Stimulated activated naive CD4-positive, alpha-beta T cell (primary cell): ENCODE data around the gene ARHGAP5.

ENCODE experiments used
- DNase-seq, 6 experiments: peaks; one replicate each; lab custom pipeline; 2025; lab: John Stamatoyannopoulos, UW

Gene ARHGAP5

DNA sequence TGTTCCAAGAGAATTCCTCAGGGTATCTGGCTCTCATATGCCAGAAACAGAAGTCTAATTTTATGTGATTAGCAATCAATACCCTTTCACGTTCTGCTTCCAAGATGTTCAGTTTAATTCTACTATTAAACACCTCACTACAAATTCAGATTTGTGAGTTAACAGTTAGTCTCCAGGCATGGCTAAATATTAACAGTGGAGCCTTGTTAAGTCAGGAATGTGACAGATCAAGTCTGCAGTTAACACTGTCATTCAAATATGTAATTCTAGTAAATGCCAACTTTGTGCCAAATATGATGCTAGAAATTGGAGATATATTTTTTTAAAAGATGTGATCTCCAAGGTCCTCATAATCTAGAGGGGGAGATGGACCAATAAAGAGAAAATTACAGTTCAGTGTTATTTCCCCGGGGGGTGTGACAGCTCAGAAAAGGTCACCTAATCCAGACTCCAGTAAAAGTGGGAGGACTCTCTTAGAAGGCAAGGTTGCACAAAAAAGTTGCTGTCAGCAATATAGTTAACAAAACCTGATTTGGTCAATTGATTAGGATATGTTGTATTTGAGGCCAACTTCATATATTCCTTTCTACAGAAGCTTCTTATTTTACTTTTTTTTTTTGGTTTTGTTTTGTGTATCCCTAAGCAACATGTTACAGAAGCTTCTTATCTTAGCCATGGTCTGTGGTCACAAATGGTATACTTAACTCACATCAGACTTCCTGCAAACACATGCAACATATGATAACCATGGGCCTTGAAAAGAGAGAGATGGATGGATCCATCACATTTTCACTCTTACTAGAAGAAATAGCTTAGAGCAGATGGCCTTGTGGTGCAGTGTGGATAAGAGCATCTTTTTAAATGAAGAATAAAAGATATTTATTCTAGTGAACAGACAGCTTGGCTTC lies 106.3 kb downstream of the ARHGAP5 start:
- no peak for DNase-seq

DNA sequence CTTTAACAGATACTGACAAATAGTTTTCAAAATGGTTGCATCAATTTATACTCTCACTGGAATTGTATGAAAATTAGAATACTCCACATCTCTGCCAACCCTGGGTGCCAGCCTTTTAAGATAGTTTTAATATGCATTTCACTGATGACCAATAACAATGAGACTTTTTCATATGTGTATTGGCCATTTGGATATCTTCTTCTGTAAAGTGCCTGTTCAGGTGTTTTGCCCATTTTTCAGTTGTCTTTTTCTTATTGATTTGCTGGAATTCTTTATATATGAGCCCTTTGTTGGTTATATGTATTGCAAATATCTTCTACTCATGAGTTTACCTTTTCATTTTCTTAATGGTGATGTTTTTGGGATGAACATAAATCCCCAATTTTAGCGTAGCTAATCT lies 108.0 kb downstream of the ARHGAP5 start:
- DNase-seq = no peak

DNA sequence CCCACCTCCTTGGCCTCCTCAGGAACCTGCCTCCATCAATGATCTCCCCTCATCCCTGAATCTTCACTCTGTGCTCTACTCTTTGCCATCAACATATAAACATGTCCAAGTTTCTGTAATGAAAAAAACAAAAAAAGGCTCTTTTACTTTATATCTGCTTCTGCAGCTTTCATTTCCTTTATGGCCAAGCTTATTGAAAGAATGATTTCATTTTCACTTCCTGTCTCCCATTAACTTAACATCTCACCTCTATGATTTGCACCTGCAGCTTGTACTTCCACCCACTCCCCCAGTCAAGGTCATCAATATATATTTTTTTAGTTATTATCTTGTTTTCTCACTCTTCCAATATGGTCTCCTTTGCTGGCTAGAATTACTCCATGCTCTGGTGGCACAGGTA lies 109.1 kb downstream of the ARHGAP5 start:
- DNase-seq = no peak

DNA sequence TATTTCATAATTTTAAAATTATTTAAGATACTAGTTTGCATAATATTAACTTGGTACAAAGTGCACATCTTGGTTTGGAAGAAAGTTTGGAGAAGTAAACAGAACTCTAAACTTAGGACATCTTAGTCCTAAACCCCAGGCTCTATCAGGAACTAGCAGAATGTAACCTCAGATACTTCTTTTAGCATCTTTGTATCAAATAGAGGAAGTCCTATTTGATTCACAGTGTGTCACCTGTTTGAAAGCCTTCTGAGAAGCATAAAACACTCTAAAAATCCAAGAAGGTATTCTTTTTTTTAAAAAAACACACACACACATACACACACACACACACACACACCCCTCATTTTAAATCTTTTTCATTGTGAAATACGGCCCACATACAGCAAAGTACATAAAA lies 112.7 kb downstream of the ARHGAP5 start:
- DNase-seq = no peak

DNA sequence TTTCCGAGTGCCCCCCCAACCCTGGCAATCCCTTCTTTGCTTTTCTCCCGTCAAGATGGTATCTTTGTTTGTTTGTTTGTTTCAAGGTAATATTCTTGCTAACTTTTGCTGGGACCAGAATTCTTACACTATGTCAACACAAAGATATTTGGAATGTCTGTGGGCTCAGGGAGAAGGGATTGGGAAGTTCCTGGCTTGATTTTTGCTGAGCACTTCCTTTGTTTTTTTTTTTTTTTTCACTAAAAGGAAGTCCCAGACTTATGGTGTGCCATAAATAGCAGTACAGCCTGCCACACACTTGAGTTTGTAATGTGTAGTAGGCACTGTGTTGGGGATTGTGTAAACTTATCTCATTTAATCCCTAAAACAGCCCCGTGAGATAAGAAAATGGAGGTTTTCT lies 113.6 kb downstream of the ARHGAP5 start:
- DNase-seq = no peak

DNA sequence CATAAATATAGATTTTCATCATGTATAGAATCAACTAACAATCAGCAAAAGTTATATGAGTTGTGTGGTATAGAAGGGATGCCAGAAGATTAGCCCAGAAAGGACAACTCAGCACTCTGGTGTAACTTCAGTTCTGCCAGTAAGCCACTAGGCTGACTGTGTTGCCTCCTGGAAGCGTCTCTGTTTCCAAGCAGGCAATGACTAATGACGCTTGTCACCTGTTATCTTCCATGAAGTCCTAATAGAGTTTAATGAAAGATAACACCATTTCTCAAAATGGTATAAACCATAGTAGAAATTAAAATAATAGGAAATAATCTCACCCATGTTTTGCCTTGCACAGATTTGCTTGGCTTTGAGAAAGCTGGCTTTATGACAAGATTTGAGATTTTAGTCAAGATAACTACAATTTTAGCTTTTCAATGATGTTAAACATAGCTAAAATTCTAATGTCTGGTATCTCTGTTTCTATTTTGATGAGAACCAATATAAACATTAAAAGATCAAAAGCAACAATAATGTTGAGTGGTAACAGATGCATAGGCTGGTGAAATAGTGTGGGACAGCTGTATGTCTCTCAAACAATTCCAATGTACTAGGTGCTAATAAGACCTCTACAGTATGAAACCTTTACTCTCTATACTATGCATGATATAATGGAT lies 115.7 kb downstream of the ARHGAP5 start:
- no peak for DNase-seq

DNA sequence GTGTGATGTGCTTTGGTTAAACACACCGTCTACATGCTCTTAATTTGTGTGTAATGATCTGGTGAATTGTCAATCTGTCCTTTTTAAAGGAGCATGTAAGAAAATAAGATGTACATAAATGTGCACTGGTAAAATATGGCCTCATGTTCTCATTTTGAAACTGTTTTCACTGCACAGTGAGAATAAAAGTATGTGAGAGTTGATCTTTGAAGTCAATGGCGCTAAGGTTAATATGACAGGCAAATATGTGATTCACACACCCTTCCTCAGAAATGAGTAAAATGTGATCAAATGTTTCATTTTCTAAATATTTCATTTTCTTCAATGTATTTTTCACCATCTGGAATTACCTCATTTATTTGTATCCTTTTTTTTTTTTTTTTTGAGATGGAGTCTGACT lies 116.4 kb downstream of the ARHGAP5 start:
- DNase-seq = no peak

DNA sequence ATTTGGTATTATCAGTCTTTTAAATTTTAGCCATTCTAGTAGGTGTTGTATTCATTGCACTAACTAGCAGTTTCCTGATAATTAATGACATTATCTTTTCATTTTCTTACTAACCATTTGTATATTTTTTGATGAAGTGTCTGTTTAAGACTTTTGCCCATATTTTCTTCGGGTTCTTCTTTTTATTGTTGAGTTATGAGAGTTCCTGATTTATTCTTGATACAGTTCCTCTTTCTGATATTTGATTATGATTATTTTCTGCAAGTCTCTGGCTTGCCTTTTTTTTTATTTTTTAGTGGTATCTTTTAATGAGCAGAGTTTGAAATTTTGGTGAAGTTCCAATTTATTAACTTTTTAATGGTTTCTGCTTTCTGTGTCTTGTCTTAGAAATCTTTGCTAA lies 118.5 kb downstream of the ARHGAP5 start:
- no peak for DNase-seq

DNA sequence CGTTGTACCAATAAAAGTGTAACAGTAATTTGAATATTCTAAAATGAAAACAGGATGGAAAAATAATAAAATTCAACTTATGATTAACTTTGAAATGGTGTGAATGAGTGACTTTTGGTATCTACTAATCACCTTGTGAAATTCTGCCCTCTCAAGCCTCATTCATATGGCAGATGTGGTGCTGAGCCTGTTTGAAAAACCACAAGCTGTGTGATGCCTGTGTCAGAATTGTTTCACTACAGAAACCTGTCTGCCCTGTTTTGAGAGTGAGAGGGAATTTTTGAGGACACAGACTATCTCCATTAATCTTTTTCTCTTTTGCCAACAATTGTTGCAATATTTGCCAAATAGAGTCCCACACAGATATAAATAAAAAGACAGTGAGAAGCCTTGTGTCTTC lies 120.8 kb downstream of the ARHGAP5 start:
- no peak for DNase-seq

DNA sequence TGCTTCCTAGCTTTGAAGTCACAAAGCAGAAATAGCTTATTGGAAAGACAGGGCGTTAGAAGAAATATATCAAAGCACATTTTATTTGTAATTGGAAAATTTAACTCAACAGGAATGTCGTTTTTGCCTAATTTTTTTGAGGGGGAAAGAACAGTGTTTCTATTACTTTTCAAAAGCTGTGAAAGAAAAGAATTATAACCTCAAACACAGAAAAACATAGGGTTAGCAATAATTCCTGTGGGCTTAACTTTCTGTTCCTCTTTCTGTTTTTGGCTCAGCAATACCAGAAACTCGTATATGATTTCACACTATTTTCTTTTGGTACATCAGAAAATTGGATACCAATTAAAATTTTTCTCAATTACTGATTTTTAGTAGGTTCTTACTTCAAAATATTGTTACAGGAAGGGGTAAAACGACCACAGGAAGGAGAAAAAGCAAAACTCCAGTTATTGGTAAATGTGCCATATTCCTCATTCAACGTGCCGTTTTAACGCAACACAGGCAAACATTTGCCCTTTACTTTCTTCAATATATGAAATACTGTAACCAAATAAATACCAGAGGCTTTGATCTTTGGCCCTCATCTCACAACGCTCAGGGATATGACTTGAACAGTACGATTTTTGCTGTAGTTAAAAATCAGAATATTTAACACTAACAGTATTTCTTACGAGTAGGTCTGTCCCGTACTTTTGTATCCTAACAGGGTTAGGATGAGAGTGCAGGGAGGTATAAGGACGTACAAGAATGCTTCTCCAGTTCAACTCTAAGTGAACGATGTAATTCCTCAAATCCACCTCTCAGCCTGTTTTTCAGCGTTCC lies 123.5 kb downstream of the ARHGAP5 start:
- DNase-seq = peak in 1 of 6 experiments; percentile 62

DNA sequence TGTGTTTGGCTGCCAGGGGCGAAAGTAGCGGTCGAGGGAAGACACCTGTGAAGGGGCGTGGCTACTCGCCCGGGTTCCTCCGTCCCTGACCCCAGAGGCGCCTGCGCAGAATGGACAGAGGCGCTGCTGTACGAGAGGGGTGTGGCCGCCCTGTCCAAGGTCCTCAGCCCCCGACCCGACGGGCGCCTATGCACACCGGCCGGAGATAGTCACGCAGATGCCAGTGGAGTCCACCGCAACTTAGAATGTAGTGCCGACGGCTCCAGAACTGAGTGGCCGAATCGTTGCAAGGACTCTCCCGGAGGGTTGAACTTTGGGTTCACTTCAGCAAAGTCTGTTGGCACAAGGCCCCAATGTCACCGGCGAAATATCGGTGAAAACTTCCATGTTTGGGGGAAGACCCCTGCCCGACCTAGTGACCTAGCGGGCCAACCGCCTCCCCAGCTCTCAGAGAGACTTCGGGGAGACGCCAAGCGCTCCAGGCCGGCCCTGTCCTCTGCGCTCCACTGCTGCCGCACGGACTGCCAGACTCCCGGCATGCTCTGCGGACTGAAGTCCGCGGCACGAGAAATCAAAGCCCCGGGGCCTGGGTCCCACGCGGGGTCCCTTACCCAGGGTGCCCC lies 124.2 kb downstream of the ARHGAP5 start:
- DNase-seq = peak in 5 of 6 experiments; percentile 50 to 82 (median 63)

DNA sequence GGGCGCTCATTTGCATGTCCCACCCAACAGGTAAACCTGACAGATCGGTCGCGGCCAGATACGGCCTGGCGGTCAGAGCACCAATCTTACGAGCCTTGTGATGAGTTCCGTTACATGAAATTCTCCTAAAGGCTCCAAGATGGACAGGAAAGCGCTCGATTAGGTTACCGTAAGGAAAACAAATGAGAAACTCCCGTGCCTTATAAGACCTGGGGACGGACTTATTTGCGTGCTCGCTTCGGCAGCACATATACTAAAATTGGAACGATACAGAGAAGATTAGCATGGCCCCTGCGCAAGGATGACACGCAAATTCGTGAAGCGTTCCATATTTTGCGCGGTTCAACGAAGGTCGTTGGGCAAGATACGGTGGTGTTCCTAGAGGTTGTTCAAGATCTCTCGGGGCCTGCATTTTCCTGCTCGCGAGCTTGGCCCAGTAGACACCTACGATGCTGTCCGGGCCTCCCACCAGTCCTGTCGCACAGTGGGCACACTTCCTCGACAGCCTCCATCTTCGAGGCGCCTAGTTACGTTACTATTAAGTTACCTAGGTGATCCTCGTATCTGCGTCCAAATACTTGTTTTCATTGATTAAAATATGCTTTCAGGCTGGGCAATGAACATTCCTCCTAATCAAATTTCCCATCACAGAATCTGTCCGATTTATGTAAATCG lies 124.8 kb downstream of the ARHGAP5 start, which contains the start of gene RNU6-7:
Gene RNU6-7 (plus strand): TSS at position 230 of the 675 bp plus-strand sequence.
- peak in 5 of 6 experiments; percentile 38 to 84 (median 68) for DNase-seq

DNA sequence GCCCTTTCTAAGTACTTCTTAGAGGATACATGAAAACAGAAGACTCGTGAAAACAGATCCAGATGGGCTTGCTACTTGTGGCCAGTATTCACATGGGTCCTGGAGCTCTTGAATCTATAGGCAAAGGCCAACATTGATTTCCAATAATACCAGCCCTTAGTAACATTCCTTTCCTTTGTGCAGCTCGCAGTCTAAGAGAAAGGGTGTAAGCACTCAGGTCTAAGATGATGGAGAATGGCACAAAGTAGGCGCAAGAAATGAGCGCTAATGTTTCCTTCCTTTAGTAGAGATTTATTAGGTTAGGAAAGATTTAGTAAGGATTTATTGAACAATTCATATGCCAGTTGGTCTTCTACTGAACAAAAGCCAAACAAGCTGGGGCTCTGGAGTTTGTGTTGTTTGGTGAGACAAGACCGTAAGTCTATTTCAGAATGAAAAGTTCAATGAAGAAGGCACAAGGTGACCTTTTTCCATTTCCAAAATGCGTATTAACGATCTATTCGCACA lies 125.4 kb downstream of the ARHGAP5 start:
- peak in 1 of 6 experiments; percentile 63 for DNase-seq

DNA sequence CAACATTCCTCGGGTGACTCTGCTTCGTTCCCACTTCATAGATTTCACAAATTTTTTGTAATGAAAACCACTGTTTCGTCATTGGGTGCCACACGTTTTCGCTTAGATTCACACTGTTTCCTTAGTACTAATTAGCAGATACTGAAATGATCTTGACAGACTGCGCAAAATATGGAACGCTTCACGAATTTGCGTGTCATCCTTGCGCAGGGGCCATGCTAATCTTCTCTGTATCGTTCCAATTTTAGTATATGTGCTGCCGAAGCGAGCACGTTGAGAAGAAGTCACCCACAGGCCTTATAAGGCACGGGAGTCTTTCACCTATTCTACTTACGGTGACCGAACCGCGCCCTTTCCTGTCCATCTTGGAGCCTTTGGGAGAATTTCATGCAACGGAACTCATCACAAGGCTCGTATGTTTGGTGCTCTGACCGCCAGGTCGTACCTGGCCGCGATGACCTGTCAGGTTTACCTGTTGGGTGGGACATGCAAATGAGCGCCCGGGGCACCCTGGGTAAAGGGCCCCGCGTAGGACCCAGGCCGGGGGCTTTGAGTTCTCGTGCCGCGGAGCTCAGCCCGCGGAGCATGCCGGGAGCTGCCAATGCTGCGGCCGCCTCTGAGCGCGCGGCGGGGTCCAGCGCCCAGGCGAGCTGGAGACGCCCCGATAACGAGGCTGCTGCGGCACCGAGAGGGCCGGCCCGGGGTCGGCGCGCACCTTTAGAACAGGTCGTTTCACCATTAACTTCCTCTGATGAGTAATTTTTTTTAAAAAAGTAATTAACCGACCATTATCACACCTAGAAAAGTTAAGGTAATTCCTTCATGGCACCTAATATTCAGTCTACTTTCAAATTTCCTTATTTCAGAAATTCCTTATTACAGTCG lies 126.1 kb downstream of the ARHGAP5 start, which contains the start of gene RNU6-8:
Gene RNU6-8 (minus strand): TSS at position 272 of the 885 bp plus-strand sequence.
- peak; percentile 87 to 100 (median 88) for DNase-seq

DNA sequence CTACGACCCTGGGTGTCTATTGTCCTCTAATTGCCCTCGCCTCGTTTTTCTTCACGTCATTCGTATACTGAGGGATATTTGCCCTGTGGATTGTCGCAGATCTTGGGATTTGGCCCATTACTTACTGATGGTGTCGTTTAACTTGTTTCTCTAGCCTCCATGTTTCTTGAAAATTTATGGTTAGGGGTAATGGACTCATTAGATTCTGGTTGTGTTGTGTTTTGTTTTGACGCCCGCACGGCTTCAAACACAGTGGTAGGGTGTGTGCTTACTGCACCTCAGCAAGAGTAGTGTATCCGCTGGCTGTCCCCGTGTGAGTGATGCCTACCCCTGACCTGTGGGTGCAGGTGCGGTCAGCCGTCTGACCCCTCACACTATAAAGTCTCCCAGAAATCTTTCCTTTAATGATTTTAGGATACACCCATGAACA lies 126.8 kb downstream of the ARHGAP5 start:
- DNase-seq = peak in 3 of 6 experiments; percentile 12 to 56 (median 42)

DNA sequence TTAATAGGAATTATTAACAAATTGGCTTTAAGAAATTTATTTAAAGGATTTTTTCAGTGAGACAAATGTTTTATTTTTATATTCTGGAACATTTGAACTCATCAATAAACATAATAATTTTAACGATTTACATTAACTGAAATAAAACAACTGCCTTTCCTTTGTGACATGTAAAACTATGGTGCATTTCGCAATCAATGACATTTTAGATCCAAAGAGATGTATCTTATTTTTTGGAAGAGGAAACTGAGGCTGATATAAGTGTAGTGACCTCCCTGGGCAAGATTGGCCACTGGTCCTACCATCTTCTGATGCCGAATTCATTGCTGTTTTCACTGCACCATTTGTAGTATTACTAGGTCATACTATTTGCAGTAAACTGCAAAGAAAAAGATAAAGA lies 128.4 kb downstream of the ARHGAP5 start:
- DNase-seq = no peak

DNA sequence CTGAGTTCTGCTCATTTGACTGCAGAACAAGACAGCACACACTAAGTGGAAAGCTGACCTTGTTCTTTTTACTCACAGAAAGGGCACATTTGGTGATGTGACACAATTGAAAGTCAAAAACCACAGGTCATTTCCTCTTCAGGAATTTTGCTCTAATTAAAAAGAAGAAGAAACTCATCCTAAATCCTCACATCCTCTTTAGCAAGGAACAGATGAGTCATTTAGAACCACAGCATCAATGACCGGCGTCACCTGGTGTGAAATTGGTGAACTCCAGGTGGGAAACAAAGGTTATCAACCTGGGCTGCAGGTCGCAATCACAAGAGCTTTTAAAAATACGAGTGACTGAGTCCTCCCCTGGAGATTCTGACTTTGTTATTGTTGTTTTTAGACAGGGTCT lies 128.9 kb downstream of the ARHGAP5 start:
- no peak for DNase-seq

DNA sequence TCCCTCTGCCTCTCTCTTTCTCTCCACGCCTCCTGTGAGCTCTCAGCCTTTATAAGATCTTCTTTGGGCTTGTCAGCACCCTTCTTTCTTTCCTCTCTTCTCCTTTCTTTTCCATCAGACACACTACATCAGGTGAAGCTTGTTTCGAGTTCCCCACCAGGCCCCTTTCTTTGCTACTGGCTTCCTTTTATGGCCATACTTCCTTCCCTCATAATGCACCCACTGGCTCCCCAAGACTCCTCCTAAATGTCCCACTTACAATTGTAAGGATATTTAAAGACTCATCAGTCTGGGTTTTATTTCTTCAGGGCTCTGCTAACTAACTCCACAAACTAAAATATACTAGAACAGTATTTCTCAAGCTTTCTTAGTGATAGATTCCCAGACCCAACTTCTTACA lies 129.4 kb downstream of the ARHGAP5 start:
- DNase-seq = no peak

DNA sequence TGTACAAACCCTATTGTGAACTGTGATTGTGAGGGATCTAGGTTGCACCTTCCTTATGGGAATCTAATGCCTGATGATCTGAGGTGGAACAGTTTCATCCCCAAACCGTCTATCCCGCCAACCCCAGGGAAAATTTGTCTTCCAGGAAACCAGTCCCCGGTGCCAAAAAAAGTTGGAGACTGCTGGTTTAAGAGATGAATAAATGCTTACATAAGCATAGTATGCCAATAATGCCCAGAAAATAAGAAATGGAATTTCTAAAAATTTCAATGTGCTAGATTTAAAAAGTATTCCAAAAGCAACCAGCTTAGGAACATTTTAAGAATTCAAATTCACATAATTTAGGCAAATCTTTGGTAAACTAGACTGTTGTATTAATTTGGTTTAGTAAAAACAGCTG lies 131.4 kb downstream of the ARHGAP5 start:
- no peak for DNase-seq
